ENCODE results near the gene ERG28. TPM values are rescaled to one million over a fixed set of nuclear protein-coding genes. Genes with fewer than 3 reads are reported as not detected.
"Not testable (repeated sequence)": the region's sequence is repeated elsewhere in the genome, so short reads cannot be mapped to it uniquely, and the experiment has no call there.

The ERG28 gene
- total and polyA plus RNA-seq, 4 donors = 13.6 to 67.2 (median 40.2) TPM

DNA sequence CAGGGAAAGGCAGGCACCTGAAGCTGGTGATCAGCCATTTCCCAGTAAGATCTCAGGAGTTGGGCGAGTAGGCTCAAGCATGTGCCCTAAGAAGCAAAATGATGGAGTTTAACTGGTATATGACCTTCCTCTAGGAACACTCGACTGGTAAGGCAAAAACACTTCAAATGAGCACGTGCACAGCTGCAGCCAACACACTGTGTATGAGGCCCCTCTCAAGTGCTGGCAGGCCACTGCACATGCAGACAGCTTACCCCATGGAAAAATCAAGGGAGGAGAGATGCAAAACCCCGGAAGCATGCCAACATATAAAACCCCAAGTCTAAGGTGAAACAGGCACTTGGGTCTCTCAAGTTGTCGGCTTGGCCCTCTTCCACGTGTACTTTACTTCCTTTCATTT is 39.6 kb upstream of the ERG28 start:
- TF ChIP-seq, protein P1, sequence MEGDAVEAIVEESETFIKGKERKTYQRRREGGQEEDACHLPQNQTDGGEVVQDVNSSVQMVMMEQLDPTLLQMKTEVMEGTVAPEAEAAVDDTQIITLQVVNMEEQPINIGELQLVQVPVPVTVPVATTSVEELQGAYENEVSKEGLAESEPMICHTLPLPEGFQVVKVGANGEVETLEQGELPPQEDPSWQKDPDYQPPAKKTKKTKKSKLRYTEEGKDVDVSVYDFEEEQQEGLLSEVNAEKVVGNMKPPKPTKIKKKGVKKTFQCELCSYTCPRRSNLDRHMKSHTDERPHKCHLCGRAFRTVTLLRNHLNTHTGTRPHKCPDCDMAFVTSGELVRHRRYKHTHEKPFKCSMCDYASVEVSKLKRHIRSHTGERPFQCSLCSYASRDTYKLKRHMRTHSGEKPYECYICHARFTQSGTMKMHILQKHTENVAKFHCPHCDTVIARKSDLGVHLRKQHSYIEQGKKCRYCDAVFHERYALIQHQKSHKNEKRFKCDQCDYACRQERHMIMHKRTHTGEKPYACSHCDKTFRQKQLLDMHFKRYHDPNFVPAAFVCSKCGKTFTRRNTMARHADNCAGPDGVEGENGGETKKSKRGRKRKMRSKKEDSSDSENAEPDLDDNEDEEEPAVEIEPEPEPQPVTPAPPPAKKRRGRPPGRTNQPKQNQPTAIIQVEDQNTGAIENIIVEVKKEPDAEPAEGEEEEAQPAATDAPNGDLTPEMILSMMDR (IDR thresholded peaks at IDR 0.05; ENCODE audit: control extremely low read depth, extremely low read depth) = no peak
- peaks cover 10 to 18% (median 15%) of the 10 kb centered on the region in 4 donors for H3K36me3 ChIP-seq (ENCODE audit: control insufficient read depth in 4 of 4, insufficient read depth in 4 of 4, low read length in 4 of 4)
- 71 to 90% methylated on average over 6 of the region's 6 CpGs for WGBS, 2 donors
- no peak for DNase-seq
- H3K27me3 ChIP-seq (ENCODE audit: control insufficient read depth in 3 of 3, insufficient read depth in 3 of 3, low read length in 2 of 3) = no peaks in the 10 kb centered on the region
- no peak overlapping the region for H3K4me3 ChIP-seq
- ATAC-seq (ENCODE audit: insufficient read depth, low FRiP score) = no peak
- no peak overlapping the region for H3K27ac ChIP-seq (ENCODE audit: low read depth in 1 of 2, low read length in 1 of 2)
- H3K9ac ChIP-seq (ENCODE audit: insufficient read depth in 1 of 2, low read length in 2 of 2) = no peak overlapping the region
- peaks cover 1 to 34% (median 7%) of the 10 kb centered on the region in 5 donors for H3K4me1 ChIP-seq (ENCODE audit: control insufficient read depth in 5 of 5, insufficient read depth in 5 of 5, low read length in 5 of 5)
- no peaks in the 10 kb centered on the region for H3K9me3 ChIP-seq (ENCODE audit: control insufficient read depth in 4 of 4, insufficient read depth in 3 of 4, low read length in 3 of 4)

DNA sequence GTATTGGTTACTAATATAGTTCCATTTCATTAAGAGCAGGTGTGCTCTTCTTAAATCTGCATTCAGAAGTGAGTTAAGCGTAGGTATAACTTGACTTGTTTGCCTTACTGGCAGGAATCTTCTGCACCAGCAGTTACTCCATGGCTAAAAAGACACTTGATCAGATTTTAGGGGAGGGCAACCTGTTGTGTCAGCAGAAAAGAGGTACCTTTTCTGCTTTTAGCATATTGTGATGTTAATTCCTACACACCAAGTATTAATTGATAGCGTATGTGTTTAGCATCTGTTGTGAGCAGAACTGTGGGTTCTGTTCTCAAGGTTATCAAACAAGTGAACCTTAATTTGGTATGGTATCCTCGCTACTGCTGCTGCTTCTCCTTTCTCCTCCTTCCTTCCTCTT is 38.7 kb upstream of the ERG28 start:
- H3K36me3 ChIP-seq (ENCODE audit: control insufficient read depth in 4 of 4, insufficient read depth in 4 of 4, low read length in 4 of 4) = peaks cover 10 to 24% (median 15%) of the 10 kb centered on the region in 4 donors
- ATAC-seq (ENCODE audit: insufficient read depth, low FRiP score) (no peak), DNase-seq (no peak)
- no peak overlapping the region for H3K27ac ChIP-seq (ENCODE audit: low read depth in 1 of 2, low read length in 1 of 2)
- no peaks in the 10 kb centered on the region for H3K9me3 ChIP-seq (ENCODE audit: control insufficient read depth in 4 of 4, insufficient read depth in 3 of 4, low read length in 3 of 4)
- TF ChIP-seq, protein P1 (IDR thresholded peaks at IDR 0.05; ENCODE audit: control extremely low read depth, extremely low read depth) = no peak
- H3K4me1 ChIP-seq (ENCODE audit: control insufficient read depth in 5 of 5, insufficient read depth in 5 of 5, low read length in 5 of 5) = peaks cover 1 to 34% (median 7%) of the 10 kb centered on the region in 5 donors
- H3K27me3 ChIP-seq (ENCODE audit: control insufficient read depth in 3 of 3, insufficient read depth in 3 of 3, low read length in 2 of 3) = no peaks in the 10 kb centered on the region
- no peak overlapping the region for H3K4me3 ChIP-seq
- H3K9ac ChIP-seq (ENCODE audit: insufficient read depth in 1 of 2, low read length in 2 of 2) = no peak overlapping the region
- WGBS, 2 donors = 81 to 88% methylated on average over 3 of the region's 3 CpGs

DNA sequence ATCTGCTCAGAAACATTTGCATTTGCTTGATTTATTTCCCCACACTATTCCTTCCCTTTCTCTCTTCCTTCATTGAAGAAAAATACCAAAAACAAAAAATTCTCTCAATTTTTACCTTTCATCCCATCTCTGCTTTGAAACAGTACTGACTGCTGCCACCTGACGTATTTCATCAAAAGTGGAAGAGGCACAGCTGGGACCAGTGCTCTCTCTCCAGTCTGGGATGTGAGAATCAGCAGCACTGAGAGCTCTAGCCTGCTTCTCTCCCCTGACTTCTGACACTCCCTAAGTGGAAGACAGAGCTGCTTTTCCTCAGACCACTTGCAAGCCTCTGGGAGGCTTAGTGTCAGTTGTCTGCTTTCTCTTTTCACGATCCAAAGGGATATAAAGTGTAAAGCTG is 37.2 kb upstream of the ERG28 start:
- WGBS, 2 donors = 86 to 91% methylated on average over 2 of the region's 2 CpGs
- Histone ChIP-seq H3K27me3 (ENCODE audit: control insufficient read depth in 3 of 3, insufficient read depth in 3 of 3, low read length in 2 of 3) (no peaks in the 10 kb centered on the region), H3K4me1 (ENCODE audit: control insufficient read depth in 5 of 5, insufficient read depth in 5 of 5, low read length in 5 of 5) (peaks cover 1 to 23% (median 5%) of the 10 kb centered on the region in 5 donors), H3K9me3 (ENCODE audit: control insufficient read depth in 4 of 4, insufficient read depth in 3 of 4, low read length in 3 of 4) (no peaks in the 10 kb centered on the region), H3K27ac (ENCODE audit: low read depth in 1 of 2, low read length in 1 of 2) (no peak overlapping the region), H3K36me3 (ENCODE audit: control insufficient read depth in 4 of 4, insufficient read depth in 4 of 4, low read length in 4 of 4) (peaks cover 10 to 30% (median 19%) of the 10 kb centered on the region in 4 donors), H3K9ac (ENCODE audit: insufficient read depth in 1 of 2, low read length in 2 of 2) (no peak overlapping the region), H3K4me3 (no peak overlapping the region)
- TF ChIP-seq, protein P1 (IDR thresholded peaks at IDR 0.05; ENCODE audit: control extremely low read depth, extremely low read depth) = no peak
- ATAC-seq (ENCODE audit: insufficient read depth, low FRiP score) (no peak), DNase-seq (no peak)

DNA sequence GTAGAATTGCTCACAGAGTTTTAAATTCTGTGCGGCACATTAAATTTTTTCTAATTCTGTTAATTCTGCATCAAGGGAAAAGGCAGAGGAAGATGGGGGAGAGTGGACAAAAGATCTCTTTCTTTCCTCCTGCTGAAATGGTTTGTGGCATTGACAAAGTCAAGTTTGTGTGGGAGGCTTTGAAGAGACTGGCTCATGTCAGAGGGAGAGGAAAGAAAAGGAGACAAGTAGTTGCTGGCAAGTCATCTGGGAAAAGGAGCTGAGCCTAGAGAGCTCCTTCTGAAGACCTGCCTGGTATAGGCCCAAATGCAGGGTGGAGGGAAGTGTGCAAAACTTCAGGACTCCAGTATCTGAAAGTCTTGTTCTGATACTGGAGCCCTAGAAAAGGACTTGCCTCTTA is 36.7 kb upstream of the ERG28 start:
- Histone ChIP-seq H3K4me3 (no peak overlapping the region), H3K27ac (ENCODE audit: low read depth in 1 of 2, low read length in 1 of 2) (no peak overlapping the region), H3K4me1 (ENCODE audit: control insufficient read depth in 5 of 5, insufficient read depth in 5 of 5, low read length in 5 of 5) (peaks cover 0 to 18% (median 1%) of the 10 kb centered on the region in 5 donors), H3K9me3 (ENCODE audit: control insufficient read depth in 4 of 4, insufficient read depth in 3 of 4, low read length in 3 of 4) (no peaks in the 10 kb centered on the region), H3K27me3 (ENCODE audit: control insufficient read depth in 3 of 3, insufficient read depth in 3 of 3, low read length in 2 of 3) (no peaks in the 10 kb centered on the region), H3K9ac (ENCODE audit: insufficient read depth in 1 of 2, low read length in 2 of 2) (no peak overlapping the region), H3K36me3 (ENCODE audit: control insufficient read depth in 4 of 4, insufficient read depth in 4 of 4, low read length in 4 of 4) (peaks cover 9 to 34% (median 19%) of the 10 kb centered on the region in 4 donors)
- 97 to 100% methylated on average over 1 of the region's 1 CpG for WGBS, 2 donors
- TF ChIP-seq, protein P1 (IDR thresholded peaks at IDR 0.05; ENCODE audit: control extremely low read depth, extremely low read depth) = no peak
- ATAC-seq (ENCODE audit: insufficient read depth, low FRiP score) = no peak
- no peak for DNase-seq

DNA sequence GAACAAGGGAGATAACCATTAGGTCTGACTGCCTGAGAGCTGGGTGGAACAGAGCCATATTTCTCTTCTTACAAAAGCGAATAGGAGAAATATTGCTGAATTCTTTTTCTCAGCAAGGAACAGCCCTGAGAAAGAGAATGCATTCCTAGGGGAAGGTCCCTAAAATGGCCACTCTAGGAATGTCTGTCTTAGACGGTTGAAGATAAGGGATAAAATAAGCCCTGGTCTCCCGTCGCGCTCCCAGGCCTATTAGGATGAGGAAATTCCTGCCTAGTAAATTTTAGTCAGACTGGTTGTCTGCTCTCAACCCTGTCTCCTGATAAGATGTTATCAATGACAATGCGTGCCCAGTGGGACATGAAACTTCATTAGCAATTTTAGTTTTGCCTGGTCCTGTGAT is 34.3 kb upstream of the ERG28 start:
- H3K4me3 ChIP-seq; DNase-seq; H3K4me1 ChIP-seq (ENCODE audit: control insufficient read depth in 5 of 5, insufficient read depth in 5 of 5, low read length in 5 of 5); H3K9me3 ChIP-seq (ENCODE audit: control insufficient read depth in 4 of 4, insufficient read depth in 3 of 4, low read length in 3 of 4); H3K27me3 ChIP-seq (ENCODE audit: control insufficient read depth in 3 of 3, insufficient read depth in 3 of 3, low read length in 2 of 3); ATAC-seq (ENCODE audit: insufficient read depth, low FRiP score); H3K27ac ChIP-seq (ENCODE audit: low read depth in 1 of 2, low read length in 1 of 2); H3K9ac ChIP-seq (ENCODE audit: insufficient read depth in 1 of 2, low read length in 2 of 2): not testable (repeated sequence)
- peaks cover 12 to 38% (median 24%) of the 10 kb centered on the region in 4 donors for H3K36me3 ChIP-seq (ENCODE audit: control insufficient read depth in 4 of 4, insufficient read depth in 4 of 4, low read length in 4 of 4)
- WGBS, 2 donors = 95 to 96% methylated on average over 6 of the region's 6 CpGs
